IPS-18a (cell line): ENCODE results near the gene DDX49.

Experiments used
- H3K27ac ChIP-seq: one replicate; pipeline ENCODE4 v1.5.1; 2013; ENCODE audit warnings: low read length
- H3K27me3 ChIP-seq: one replicate; pipeline ENCODE4 v1.6.1; 2013; ENCODE audit warnings: mild to moderate bottlenecking, low read length; ENCODE audit not compliant: control insufficient read depth, insufficient read depth
- H3K36me3 ChIP-seq: one replicate; pipeline ENCODE4 v1.6.1; 2013; ENCODE audit warnings: low read depth, low read length; ENCODE audit not compliant: control insufficient read depth
- H3K4me1 ChIP-seq: one replicate; pipeline ENCODE4 v1.6.1; 2013; ENCODE audit warnings: low read depth, low read length; ENCODE audit not compliant: control insufficient read depth
- H3K4me3 ChIP-seq: one replicate; pipeline ENCODE4 v1.5.1; 2013; ENCODE audit warnings: low read length
- H3K9ac ChIP-seq: one replicate; pipeline ENCODE4 v1.6.1; 2013; ENCODE audit warnings: mild to moderate bottlenecking, low read length, moderate library complexity
- H3K9me3 ChIP-seq: one replicate; pipeline ENCODE4 v1.6.1; 2013; ENCODE audit warnings: low read depth, low read length; ENCODE audit not compliant: control insufficient read depth

Gene DDX49, protein sequence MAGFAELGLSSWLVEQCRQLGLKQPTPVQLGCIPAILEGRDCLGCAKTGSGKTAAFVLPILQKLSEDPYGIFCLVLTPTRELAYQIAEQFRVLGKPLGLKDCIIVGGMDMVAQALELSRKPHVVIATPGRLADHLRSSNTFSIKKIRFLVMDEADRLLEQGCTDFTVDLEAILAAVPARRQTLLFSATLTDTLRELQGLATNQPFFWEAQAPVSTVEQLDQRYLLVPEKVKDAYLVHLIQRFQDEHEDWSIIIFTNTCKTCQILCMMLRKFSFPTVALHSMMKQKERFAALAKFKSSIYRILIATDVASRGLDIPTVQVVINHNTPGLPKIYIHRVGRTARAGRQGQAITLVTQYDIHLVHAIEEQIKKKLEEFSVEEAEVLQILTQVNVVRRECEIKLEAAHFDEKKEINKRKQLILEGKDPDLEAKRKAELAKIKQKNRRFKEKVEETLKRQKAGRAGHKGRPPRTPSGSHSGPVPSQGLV

DNA sequence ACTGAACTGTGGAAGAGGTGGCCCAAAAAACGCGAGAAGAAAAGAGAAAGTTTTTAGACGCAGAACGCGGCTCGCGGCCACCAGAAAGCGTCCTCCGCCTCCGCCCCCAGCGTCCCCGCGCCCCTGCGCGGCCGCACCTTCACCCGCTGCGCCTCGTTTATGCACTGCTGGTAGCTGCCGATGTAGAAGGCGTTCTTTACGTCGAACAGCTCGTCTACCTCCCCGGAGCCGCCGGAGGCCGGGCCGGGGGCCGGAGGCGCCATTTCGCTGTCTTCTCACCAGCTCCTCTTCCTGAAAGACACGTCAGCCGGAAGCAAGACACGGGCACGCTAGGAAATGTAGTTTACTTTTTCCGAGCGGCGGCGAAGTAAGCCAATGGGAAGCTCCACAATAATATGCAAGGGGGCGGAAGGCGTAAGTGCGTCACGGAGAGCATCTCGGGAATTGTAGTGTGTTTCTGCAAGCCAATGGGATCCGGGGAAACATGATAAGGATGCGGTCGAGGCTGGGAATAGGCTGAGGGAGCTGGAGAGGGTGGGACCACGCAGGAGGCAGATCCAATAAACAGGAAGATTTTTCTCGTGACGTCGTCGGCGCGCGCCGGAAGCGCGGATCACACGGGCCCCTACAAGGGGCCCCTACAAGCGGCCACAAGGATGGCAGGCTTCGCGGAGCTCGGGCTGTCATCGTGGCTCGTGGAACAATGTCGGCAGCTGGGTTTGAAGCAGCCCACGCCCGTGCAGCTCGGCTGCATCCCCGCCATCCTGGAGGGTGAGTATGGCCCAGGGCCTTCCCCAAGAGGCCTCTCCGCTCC, at the start of gene DDX49, which contains the start of gene COPE:
Gene DDX49, plus strand, starts transcription at position 630 of the 814 bp plus-strand sequence. Its CDS starts 27 bp downstream, at position 657.
Gene COPE, minus strand, starts transcription at position 302 of the 814 bp plus-strand sequence. Its CDS starts 39 bp downstream, at position 263.
- peaks cover 17% of the 10 kb centered on the region for H3K36me3 ChIP-seq
- peak within 1 kb of the TSS; percentile 38 for H3K27ac ChIP-seq
- peak within 1 kb of the TSS; percentile 78 for H3K9ac ChIP-seq
- no peaks in the 10 kb centered on the region for H3K9me3 ChIP-seq
- H3K4me3 ChIP-seq, result peak within 1 kb of the TSS; percentile 78
- H3K27me3 ChIP-seq, result no peaks in the 10 kb centered on the region
- H3K4me1 ChIP-seq, result no peaks in the 10 kb centered on the region

DNA sequence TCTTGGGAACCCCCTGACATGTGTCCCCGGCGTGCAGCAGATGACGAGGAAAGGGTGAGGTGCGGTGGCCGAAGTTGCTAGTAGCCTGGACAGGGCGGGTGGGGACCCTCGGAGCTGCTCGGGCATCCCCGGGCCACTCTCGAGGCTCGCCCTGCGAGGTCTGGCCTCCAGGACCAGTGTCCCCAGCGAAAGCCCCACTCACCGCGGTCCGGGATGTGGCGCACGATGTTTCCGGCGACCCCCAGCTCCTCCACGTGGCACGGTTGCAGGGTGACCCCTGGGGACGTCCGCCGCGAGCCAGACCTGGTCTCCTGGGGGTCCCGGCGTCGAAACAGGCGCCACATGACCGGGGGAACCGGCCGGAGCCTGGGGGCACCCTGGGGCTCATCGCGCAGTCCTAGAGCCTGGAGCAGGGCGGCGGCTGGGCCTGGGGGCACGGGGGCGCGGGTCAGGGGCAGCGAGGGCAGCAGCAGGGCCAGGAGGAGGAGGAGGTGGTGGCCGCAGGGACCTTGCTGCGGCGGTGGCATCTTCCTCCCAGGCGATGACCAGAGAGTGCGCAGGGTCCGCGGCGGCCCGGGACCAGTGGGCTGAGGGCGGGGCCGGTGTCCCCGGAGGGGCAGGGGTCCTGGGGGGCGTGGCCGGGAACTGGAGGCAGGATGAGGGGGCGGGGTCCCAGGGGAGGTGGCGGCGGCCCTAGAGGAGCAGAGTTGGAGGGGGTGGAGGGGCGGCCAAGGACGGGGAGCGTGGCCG, 49.6 kb upstream of the DDX49 start:
- no peaks in the 10 kb centered on the region for H3K9me3 ChIP-seq
- no peaks in the 10 kb centered on the region for H3K4me1 ChIP-seq
- H3K4me3 ChIP-seq, result no peak overlapping the region
- H3K27ac ChIP-seq, result no peak overlapping the region
- no peak overlapping the region for H3K9ac ChIP-seq
- H3K36me3 ChIP-seq, result peaks cover 18% of the 10 kb centered on the region
- H3K27me3 ChIP-seq, result no peaks in the 10 kb centered on the region

DNA sequence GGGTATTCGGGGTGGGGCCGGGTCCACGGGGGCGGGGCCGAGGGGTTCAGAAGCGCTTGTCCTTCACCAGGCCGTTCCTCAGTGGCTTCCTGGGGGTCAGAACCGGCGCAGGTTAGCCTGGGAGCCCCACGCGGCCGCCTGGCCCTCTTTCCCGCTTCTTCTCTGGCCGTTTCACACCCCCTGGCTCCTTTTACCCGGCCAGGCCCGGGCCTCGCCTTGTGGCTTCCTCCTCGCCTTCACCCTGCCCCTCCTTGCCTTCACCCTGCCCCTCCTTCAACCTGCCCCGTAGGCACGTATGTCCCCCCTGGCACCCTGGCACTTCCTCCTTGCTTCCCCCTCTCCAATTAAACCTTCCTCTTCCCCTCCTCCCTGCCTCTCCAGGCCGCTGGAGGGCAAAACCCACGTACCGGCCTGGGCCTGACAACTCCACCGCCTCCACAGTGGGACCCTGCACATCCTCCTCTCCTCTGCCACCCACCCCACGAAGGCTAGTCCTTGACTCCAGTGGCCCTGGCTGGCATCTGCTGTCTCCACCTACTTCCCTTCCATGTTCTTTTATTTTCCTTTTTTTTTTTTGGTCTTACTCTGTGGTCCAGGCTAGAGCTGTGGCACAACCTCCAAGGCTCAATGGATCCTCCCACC, 48.9 kb upstream of the DDX49 start:
- no peak overlapping the region for H3K9ac ChIP-seq
- no peaks in the 10 kb centered on the region for H3K27me3 ChIP-seq
- H3K4me3 ChIP-seq, result no peak overlapping the region
- no peaks in the 10 kb centered on the region for H3K9me3 ChIP-seq
- no peak overlapping the region for H3K27ac ChIP-seq
- peaks cover 14% of the 10 kb centered on the region for H3K36me3 ChIP-seq
- H3K4me1 ChIP-seq, result no peaks in the 10 kb centered on the region

DNA sequence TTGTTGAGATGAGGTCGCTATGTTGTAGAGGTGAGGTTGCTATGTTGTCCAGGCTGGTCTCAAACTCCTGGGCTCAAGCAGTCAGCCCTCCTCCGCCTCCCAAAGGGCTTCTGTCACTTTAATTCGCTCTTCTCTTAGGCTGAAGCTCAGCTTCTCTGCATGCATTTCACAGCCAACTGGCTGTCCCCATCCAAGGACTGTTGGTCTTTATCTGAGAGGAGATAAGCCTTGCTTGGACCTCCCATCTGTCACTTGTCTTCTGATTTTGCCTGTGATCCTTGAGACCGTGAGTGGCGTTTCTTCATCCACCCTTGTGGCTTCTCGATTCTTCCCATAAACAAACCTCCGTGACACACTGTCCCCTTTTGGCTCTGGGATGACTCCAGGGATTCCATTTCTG, 48.0 kb upstream of the DDX49 start:
- Histone ChIP-seq H3K4me3 (no peak overlapping the region), H3K9me3 (no peaks in the 10 kb centered on the region), H3K4me1 (no peaks in the 10 kb centered on the region), H3K36me3 (peaks cover 9% of the 10 kb centered on the region), H3K27ac (no peak overlapping the region), H3K27me3 (no peaks in the 10 kb centered on the region), H3K9ac (no peak overlapping the region)

DNA sequence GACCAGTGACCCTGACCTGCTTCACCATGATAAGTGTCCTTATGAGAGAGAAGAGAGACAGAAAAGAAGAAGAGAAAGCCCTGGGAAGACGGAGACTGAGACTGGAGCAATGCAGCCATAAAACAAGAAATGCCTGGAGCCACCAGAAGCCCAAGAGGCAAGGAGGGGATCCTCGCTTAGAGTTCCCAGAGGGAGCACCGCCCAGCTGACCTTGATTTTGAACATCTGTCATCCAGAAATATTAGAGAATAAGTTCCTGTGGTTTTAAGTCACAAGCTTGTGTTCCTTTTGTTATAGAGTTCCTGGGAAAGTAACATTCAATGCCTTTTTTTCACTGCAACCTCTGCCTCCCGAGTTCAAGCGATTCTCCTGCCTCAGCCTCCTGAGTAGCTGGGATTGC, 43.8 kb upstream of the DDX49 start:
- no peaks in the 10 kb centered on the region for H3K9me3 ChIP-seq
- no peaks in the 10 kb centered on the region for H3K4me1 ChIP-seq
- H3K36me3 ChIP-seq, result peaks cover 8% of the 10 kb centered on the region
- H3K9ac ChIP-seq, result no peak overlapping the region
- no peak overlapping the region for H3K27ac ChIP-seq
- no peaks in the 10 kb centered on the region for H3K27me3 ChIP-seq
- H3K4me3 ChIP-seq, result no peak overlapping the region

DNA sequence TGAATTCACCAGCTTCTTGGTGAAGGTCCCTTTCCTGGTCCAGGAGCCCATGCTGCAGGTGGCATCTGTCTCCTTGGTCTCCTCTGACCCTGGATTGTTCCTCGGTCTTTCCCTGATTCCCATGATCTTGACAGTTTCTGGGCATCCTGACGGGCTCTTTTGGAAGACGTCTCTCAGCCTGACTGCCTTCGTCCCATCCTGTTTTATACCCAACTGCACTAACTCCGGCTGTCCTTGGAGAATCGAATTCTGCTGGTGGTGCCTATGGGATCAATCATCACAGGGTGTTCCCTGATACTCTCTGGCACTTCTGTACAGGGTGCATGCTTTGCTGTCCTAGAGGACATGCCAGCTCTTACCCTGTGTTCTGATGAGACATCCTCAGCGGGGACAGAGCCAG, 42.6 kb upstream of the DDX49 start:
- Histone ChIP-seq H3K9me3 (no peaks in the 10 kb centered on the region), H3K4me3 (no peak overlapping the region), H3K27me3 (no peaks in the 10 kb centered on the region), H3K9ac (no peak overlapping the region), H3K36me3 (peaks cover 13% of the 10 kb centered on the region), H3K27ac (no peak overlapping the region), H3K4me1 (no peaks in the 10 kb centered on the region)

DNA sequence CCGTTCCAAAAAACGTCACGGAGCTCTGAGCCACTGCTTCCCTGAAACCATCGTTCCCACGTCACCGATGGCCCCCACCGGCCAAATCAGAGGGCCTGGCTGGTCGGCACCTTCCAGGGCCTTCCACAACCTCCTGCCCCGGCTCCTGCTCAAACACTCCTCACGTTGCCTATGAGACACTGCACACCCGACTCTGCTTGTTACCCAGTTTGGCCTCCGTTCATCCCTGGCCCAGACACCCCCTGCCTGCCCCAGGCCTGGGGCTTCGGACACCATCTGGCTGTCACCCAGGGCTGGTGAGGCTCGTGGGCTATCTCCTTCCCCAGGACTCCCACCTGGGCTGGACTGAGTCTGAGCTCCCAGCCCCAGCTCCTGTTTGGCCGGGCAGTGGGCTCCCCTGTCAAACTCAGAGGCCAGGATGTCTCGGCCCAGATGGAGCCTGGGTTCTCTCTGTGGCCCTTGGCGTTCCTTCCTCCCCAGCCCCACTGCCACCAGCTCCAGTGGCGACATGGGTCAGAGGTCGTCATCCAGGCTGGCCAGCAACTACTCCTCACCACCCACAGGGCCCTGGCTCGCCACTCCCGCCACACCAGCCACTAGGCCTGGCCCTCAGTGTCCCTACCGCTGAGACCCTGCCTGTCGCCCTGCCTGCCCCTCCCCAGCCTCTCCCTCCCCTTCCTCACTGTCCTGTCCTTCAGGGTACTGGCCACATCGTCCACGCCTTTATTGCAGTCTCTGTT, 41.3 kb upstream of the DDX49 start:
- Histone ChIP-seq H3K4me3 (no peak overlapping the region), H3K36me3 (peaks cover 14% of the 10 kb centered on the region), H3K9ac (no peak overlapping the region), H3K9me3 (no peaks in the 10 kb centered on the region), H3K4me1 (no peaks in the 10 kb centered on the region), H3K27ac (no peak overlapping the region), H3K27me3 (no peaks in the 10 kb centered on the region)

DNA sequence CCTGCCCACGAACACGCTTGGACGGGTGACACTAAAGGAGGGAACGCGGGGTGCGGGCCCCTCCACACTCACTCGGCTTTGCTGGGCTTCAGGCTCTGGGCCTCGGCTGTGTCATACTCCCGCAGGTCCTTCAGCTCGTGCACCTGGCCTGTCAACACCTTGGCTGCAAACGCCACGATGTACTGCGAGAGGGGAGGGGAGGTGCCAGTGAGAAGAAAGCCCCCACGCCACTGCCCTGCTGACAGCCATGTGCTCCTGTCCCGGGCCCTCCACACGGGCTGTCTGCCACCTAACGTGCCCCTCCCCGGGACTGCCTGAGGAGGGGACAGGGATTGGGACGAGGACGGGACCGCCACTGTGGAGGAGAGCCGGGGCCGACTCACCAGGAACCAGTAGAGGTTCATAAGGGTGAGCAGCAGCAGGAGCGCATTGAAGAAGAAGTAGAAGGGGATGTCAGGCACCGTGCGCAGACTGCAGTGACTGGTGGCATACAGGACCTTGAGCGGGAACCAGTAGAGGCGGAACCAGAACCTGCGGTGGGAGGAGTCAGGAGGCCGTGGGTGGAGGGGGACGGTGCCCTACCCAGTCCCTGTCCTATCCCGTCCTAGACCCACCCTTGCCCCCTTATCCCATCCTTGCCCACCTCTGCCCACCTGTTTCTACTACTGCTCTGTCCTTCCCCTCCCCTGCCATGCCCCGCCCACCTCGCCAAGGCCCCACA, 40.5 kb upstream of the DDX49 start:
- Histone ChIP-seq H3K27ac (no peak overlapping the region), H3K9me3 (no peaks in the 10 kb centered on the region), H3K4me3 (no peak overlapping the region)

DNA sequence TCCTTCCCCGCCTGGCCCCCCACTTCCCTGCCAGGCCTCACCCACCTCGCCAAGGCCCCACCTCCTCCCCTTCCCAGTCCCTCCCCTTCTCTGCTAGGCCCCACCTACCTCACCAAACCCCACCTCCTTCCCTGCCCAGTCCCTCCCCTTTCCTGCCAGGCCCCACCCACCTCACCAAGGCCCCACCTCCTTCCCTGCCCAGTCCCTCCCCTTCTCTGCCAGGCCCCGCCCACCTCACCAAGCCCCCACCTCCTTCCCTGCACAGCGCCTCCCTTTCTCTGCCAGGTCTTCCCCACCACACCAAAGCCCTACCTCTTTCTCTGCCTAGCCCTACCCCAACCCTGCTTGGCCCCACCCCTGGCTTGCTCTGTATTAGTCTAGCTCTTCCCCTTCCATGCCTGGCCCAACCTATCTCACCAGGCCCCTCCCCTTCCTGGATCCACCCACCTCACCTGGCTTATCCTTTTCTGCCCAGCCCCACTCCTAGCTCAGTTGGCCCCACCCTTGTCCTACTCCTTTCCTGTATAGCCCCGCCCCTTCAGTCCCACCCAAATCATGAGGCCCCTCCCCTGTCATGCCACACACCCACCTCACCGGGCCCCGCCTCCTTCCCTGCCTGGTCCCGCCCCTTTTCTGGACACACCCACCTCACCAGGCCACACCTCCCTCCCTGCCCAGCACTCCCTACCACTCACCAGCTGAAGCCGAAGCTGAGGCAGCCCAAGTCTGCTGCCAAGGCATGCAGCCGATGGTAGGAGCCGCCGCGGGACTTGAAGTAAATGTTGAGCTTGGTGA, 39.7 kb upstream of the DDX49 start:
- no peaks in the 10 kb centered on the region for H3K4me1 ChIP-seq
- H3K9me3 ChIP-seq, result no peaks in the 10 kb centered on the region
- H3K9ac ChIP-seq, result no peak overlapping the region
- no peak overlapping the region for H3K27ac ChIP-seq
- H3K36me3 ChIP-seq, result peaks cover 14% of the 10 kb centered on the region
- no peaks in the 10 kb centered on the region for H3K27me3 ChIP-seq
- H3K4me3 ChIP-seq, result no peak overlapping the region

More for the DNA sequence above, 40.5 kb upstream of the DDX49 start:
- Histone ChIP-seq H3K27me3 (no peaks in the 10 kb centered on the region), H3K4me1 (no peaks in the 10 kb centered on the region), H3K9ac (no peak overlapping the region), H3K36me3 (peaks cover 14% of the 10 kb centered on the region)
